Thymus (tissue), 11 donors: ENCODE results near the gene HERC2. TPM values are rescaled to one million over a fixed set of nuclear protein-coding genes. Genes with fewer than 3 reads are reported as not detected.
A peak's percentile ranks its signal among the peaks of the same experiment; 100 is the strongest.
"Not testable (repeated sequence)": the region's sequence is repeated elsewhere in the genome, so short reads cannot be mapped to it uniquely, and the experiment has no call there.

Experiments
- DNase-seq, 9 donors: peaks; one replicate each; pipeline ENCODE4 v3.0.0-alpha.2; 2013; ENCODE audit warnings: low spot score in 9 of 9, low read depth in 6 of 9, missing footprints in 1 of 9
- H3K27ac ChIP-seq, 2 donors: one replicate each; pipeline ENCODE4 v1.5.1; 2013; ENCODE audit warnings: control low read depth in 1 of 2, low read depth in 1 of 2, low read length in 1 of 2, mild to moderate bottlenecking in 1 of 2, moderate library complexity in 1 of 2
- H3K27me3 ChIP-seq, 2 donors: one replicate each; pipeline ENCODE4 v1.5.1; 2013; ENCODE audit warnings: low read length in 1 of 2; ENCODE audit not compliant: control insufficient read depth in 2 of 2, insufficient read depth in 1 of 2
- H3K36me3 ChIP-seq, 2 donors: one replicate each; pipeline ENCODE4 v1.5.1; 2013; ENCODE audit warnings: low read length in 1 of 2, mild to moderate bottlenecking in 1 of 2, moderate library complexity in 1 of 2; ENCODE audit not compliant: control insufficient read depth in 2 of 2, insufficient read depth in 2 of 2
- H3K4me1 ChIP-seq, 2 donors: one replicate each; pipeline ENCODE4 v1.5.1; 2013; ENCODE audit warnings: low read length in 2 of 2; ENCODE audit not compliant: control insufficient read depth in 2 of 2, insufficient read depth in 2 of 2
- H3K4me3 ChIP-seq, 2 donors: one replicate each; pipeline ENCODE4 v1.5.1; 2013; ENCODE audit warnings: low read length in 2 of 2, control low read depth in 1 of 2, mild to moderate bottlenecking in 1 of 2
- H3K9me3 ChIP-seq, 2 donors: one replicate each; pipeline ENCODE4 v1.5.1; 2013; ENCODE audit warnings: low read length in 1 of 2, mild to moderate bottlenecking in 1 of 2; ENCODE audit not compliant: control insufficient read depth in 2 of 2, insufficient read depth in 1 of 2
- WGBS: extraction: QIAGEN DNeasy Blood & Tissue Kit; methylation state at CpG from one replicate; pipeline ENCODE4 v1.1.7; 2013; 5-methylcytosine and 5-hydroxymethylcytosine counted together
- polyA plus RNA-seq: library from polyadenylated mRNA; stranded (reverse); fragments of 200-250 nt; gene quantifications from one replicate; pipeline ENCODE4 v1.2.3, GENCODE V29; 2013
- total RNA-seq: library from RNA; stranded (reverse); fragments of 120-200 nt; gene quantifications from one replicate; pipeline ENCODE4 v1.2.4, GENCODE V29; 2013
- donor health status: healthy.

The HERC2 gene
- total and polyA plus RNA-seq, 2 donors = 18.7 to 27.1 TPM

DNA sequence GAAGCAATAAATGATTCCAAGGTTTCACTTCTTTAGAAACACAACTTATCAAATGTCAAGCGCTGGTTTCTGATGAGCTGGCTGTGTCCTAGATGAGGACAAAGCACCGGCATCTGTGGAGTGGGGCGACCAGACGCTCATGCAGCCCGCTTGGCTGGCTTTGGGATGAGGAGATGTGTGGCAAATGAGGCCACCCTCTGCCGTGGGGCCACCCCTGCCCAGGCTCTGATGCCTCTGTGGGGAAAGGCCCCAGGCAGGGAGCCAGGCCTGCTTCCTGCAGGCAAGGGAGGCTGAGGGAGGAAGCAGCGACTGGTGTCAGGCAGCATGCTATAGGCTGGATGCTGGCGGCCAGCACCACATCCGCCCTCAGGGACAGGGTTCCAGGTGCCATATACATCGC, 102.9 kb downstream of the HERC2 start:
- no peak for DNase-seq
- WGBS = 98% methylated on average over 10 of the region's 10 CpGs
- Histone ChIP-seq H3K36me3 (peaks cover 8 to 28% of the 10 kb centered on the region in 2 donors), H3K27ac (no peak overlapping the region), H3K4me1 (no peaks in the 10 kb centered on the region), H3K9me3 (no peaks in the 10 kb centered on the region), H3K27me3 (no peaks in the 10 kb centered on the region), H3K4me3 (no peak overlapping the region)

DNA sequence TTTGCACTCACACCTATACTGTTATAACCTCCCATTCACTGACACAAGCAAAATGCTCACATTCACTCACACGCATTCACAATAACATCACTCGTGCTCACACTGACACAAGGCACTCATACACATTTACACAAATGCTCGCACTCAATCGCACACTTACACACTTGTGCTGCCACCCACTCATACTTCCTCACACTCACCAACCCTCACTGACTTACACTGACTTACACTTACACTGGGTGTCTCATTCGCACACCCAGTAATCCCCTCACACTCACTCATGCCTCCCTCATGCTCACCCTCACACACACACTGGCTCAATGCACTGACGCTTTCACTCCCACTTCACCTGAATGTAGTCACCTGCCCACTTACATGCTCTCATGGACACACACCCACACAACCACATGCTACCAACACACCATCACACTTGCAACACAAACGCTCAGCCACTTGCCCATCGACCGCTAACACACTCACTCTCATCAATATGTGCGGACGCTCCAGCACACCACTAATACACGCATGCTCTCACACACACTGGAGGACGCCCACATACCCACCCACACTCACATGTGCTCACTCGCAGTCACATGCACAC, 104.9 kb downstream of the HERC2 start:
- not testable (repeated sequence) for H3K27me3 ChIP-seq, H3K27ac ChIP-seq, DNase-seq, H3K4me1 ChIP-seq, H3K9me3 ChIP-seq, H3K4me3 ChIP-seq
- H3K36me3 ChIP-seq = peaks cover 6 to 34% of the 10 kb centered on the region in 2 donors
- WGBS = 99% methylated on average over 14 of the region's 14 CpGs

- not testable (repeated sequence) for H3K4me3 ChIP-seq
- 96% methylated on average over 14 of the region's 14 CpGs for WGBS
- H3K36me3 ChIP-seq = peaks cover 6 to 35% of the 10 kb centered on the region in 2 donors
Observed at GRCh38 chr15:28215521-28215920, 106.5 kb downstream of the HERC2 start.

GRCh38 chr15:28214006-28214790, 107.8 kb downstream of the HERC2 start:
- H3K4me3 ChIP-seq, H3K27ac ChIP-seq, H3K4me1 ChIP-seq, H3K9me3 ChIP-seq, DNase-seq, H3K27me3 ChIP-seq: not testable (repeated sequence)
- H3K36me3 ChIP-seq = peaks cover 1 to 27% of the 10 kb centered on the region in 2 donors
- WGBS = 98% methylated on average over 39 of the region's 39 CpGs

More at GRCh38 chr15:28215521-28215920, 106.5 kb downstream of the HERC2 start:
- DNase-seq, H3K9me3 ChIP-seq, H3K27me3 ChIP-seq, H3K4me1 ChIP-seq, H3K27ac ChIP-seq: not testable (repeated sequence)

- H3K9me3 ChIP-seq, DNase-seq, H3K4me1 ChIP-seq, H3K4me3 ChIP-seq, H3K27me3 ChIP-seq, H3K27ac ChIP-seq: not testable (repeated sequence)
- WGBS = 98% methylated on average over 5 of the region's 8 CpGs
- H3K36me3 ChIP-seq = peaks cover 0 to 25% of the 10 kb centered on the region in 2 donors
Observed at GRCh38 chr15:28213393-28213792, 108.6 kb downstream of the HERC2 start.

- Histone ChIP-seq H3K9me3 (no peaks in the 10 kb centered on the region), H3K27ac (no peak overlapping the region), H3K27me3 (no peaks in the 10 kb centered on the region), H3K4me3 (no peak overlapping the region), H3K36me3 (peaks cover 0 to 12% of the 10 kb centered on the region in 2 donors), H3K4me1 (no peaks in the 10 kb centered on the region)
- WGBS = 96% methylated on average over 6 of the region's 6 CpGs
- DNase-seq = no peak
Observed at GRCh38 chr15:28208583-28208982, 113.4 kb downstream of the HERC2 start.

- not testable (repeated sequence) for H3K27ac ChIP-seq, H3K36me3 ChIP-seq, H3K4me1 ChIP-seq, DNase-seq, H3K9me3 ChIP-seq, H3K27me3 ChIP-seq, H3K4me3 ChIP-seq
- WGBS = 100% methylated on average over 1 of the region's 10 CpGs
Observed at GRCh38 chr15:28205640-28206039, 116.3 kb downstream of the HERC2 start.

- H3K9me3 ChIP-seq, H3K27me3 ChIP-seq, H3K36me3 ChIP-seq, H3K27ac ChIP-seq, H3K4me1 ChIP-seq, H3K4me3 ChIP-seq: not testable (repeated sequence)
- 12% methylated on average over 16 of the region's 18 CpGs for whole genome bisulfite sequencing
- DNase-seq = peak in 3 of 9 donors; percentile 5 to 27 (median 5)
Observed at GRCh38 chr15:28203055-28203828, 118.7 kb downstream of the HERC2 start.

- H3K4me3 ChIP-seq, DNase-seq, H3K27me3 ChIP-seq, H3K27ac ChIP-seq, H3K9me3 ChIP-seq, H3K36me3 ChIP-seq, H3K4me1 ChIP-seq: not testable (repeated sequence)
- 98% methylated on average over 8 of the region's 23 CpGs for whole genome bisulfite sequencing
Observed at GRCh38 chr15:28202124-28202523, 119.9 kb downstream of the HERC2 start.
